ENCODE measurements around the gene PIPOX. TPM values are rescaled to one million over a fixed set of nuclear protein-coding genes. Genes with fewer than 3 reads are reported as not detected.

PIPOX gene
- polyA plus RNA-seq, 2 donors, result 0.41 to 0.48 TPM

- H3K27ac ChIP-seq (ENCODE audit: low read depth in 2 of 2, low read length in 1 of 2), result no peak overlapping the region
- H3K36me3 ChIP-seq (ENCODE audit: control insufficient read depth in 2 of 2, insufficient read depth in 2 of 2, low read length in 1 of 2), result no peaks in the 10 kb centered on the region
- H3K4me1 ChIP-seq (ENCODE audit: control insufficient read depth in 2 of 2, insufficient read depth in 2 of 2, low read length in 1 of 2), result no peaks in the 10 kb centered on the region
- H3K27me3 ChIP-seq (ENCODE audit: control insufficient read depth in 1 of 2, insufficient read depth in 2 of 2, low read length in 2 of 2), result no peaks in the 10 kb centered on the region
- WGBS, 2 donors, result 80% methylated on average over 6 of the region's 6 CpGs
- no peaks in the 10 kb centered on the region for H3K9me3 ChIP-seq (ENCODE audit: control insufficient read depth in 2 of 2, insufficient read depth in 1 of 2, low read depth in 1 of 2, low read length in 1 of 2)
- no peak overlapping the region for H3K4me3 ChIP-seq (ENCODE audit: low read depth in 1 of 2, low read length in 2 of 2)
Observed at GRCh38 chr17:29051731-29052130, 8.8 kb downstream of the PIPOX start.

DNA sequence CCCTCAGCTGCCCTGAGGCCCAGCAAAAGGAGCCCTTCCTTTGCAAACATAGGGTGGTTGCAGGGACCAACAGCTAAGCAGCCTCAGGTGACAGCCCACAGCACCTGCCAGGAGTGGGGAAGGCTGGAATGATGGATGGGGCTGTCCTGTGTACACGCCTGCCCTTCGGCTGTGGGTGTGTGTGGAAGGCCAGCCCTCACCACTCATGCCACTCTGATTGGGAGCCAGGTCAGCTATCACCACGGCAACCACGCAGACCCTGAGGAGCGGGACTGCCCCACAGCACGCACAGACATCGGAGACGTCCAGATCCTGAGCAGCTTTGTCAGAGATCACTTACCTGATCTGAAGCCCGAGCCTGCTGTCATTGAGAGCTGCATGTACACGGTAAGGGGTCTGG is 11.9 kb downstream of the PIPOX start:
- Histone ChIP-seq H3K4me3 (ENCODE audit: low read depth in 1 of 2, low read length in 2 of 2) (no peak overlapping the region), H3K9me3 (ENCODE audit: control insufficient read depth in 2 of 2, insufficient read depth in 1 of 2, low read depth in 1 of 2, low read length in 1 of 2) (no peaks in the 10 kb centered on the region), H3K36me3 (ENCODE audit: control insufficient read depth in 2 of 2, insufficient read depth in 2 of 2, low read length in 1 of 2) (no peaks in the 10 kb centered on the region), H3K27me3 (ENCODE audit: control insufficient read depth in 1 of 2, insufficient read depth in 2 of 2, low read length in 2 of 2) (no peaks in the 10 kb centered on the region), H3K4me1 (ENCODE audit: control insufficient read depth in 2 of 2, insufficient read depth in 2 of 2, low read length in 1 of 2) (no peaks in the 10 kb centered on the region), H3K27ac (ENCODE audit: low read depth in 2 of 2, low read length in 1 of 2) (no peak overlapping the region)
- WGBS, 2 donors, result 71 to 76% methylated on average over 10 of the region's 10 CpGs

GRCh38 chr17:29057361-29057760 is 14.4 kb downstream of the PIPOX start:
- no peak overlapping the region for H3K27ac ChIP-seq (ENCODE audit: low read depth in 2 of 2, low read length in 1 of 2)
- WGBS, 2 donors, result 67 to 75% methylated on average over 4 of the region's 4 CpGs
- H3K36me3 ChIP-seq (ENCODE audit: control insufficient read depth in 2 of 2, insufficient read depth in 2 of 2, low read length in 1 of 2), result no peaks in the 10 kb centered on the region
- H3K4me3 ChIP-seq (ENCODE audit: low read depth in 1 of 2, low read length in 2 of 2), result no peak overlapping the region
- peaks cover 0 to 2% of the 10 kb centered on the region in 2 donors for H3K4me1 ChIP-seq (ENCODE audit: control insufficient read depth in 2 of 2, insufficient read depth in 2 of 2, low read length in 1 of 2)
- H3K9me3 ChIP-seq (ENCODE audit: control insufficient read depth in 2 of 2, insufficient read depth in 1 of 2, low read depth in 1 of 2, low read length in 1 of 2), result no peaks in the 10 kb centered on the region
- no peaks in the 10 kb centered on the region for H3K27me3 ChIP-seq (ENCODE audit: control insufficient read depth in 1 of 2, insufficient read depth in 2 of 2, low read length in 2 of 2)

- no peaks in the 10 kb centered on the region for H3K9me3 ChIP-seq (ENCODE audit: control insufficient read depth in 2 of 2, insufficient read depth in 1 of 2, low read depth in 1 of 2, low read length in 1 of 2)
- no peak overlapping the region for H3K27ac ChIP-seq (ENCODE audit: low read depth in 2 of 2, low read length in 1 of 2)
- H3K27me3 ChIP-seq (ENCODE audit: control insufficient read depth in 1 of 2, insufficient read depth in 2 of 2, low read length in 2 of 2), result no peaks in the 10 kb centered on the region
- H3K36me3 ChIP-seq (ENCODE audit: control insufficient read depth in 2 of 2, insufficient read depth in 2 of 2, low read length in 1 of 2), result no peaks in the 10 kb centered on the region
- WGBS, 2 donors, result 85 to 91% methylated on average over 3 of the region's 3 CpGs
- no peak overlapping the region for H3K4me3 ChIP-seq (ENCODE audit: low read depth in 1 of 2, low read length in 2 of 2)
- peaks cover 0 to 2% of the 10 kb centered on the region in 2 donors for H3K4me1 ChIP-seq (ENCODE audit: control insufficient read depth in 2 of 2, insufficient read depth in 2 of 2, low read length in 1 of 2)
Observed at GRCh38 chr17:29058391-29058790, 15.4 kb downstream of the PIPOX start.

DNA sequence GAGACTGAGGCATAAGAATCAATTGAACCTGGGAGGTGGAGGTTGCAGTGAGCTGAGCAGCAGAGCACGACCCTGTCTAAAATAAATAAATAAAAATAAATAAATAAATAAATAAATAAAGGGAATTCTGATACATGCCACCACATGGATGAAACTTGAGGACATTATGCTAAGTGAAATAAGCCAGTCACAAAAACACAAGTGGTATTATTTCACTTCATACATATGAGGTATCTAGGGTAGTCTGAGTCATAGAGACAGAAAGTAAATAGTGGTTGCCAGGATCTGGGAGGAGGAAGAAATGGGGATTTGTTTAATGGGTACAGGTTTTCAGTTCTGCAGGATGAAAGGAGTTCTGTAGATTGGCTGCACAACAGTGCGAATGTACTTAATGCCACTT is 16.3 kb downstream of the PIPOX start:
- no peak overlapping the region for H3K4me3 ChIP-seq (ENCODE audit: low read depth in 1 of 2, low read length in 2 of 2)
- H3K36me3 ChIP-seq (ENCODE audit: control insufficient read depth in 2 of 2, insufficient read depth in 2 of 2, low read length in 1 of 2), result no peaks in the 10 kb centered on the region
- H3K27ac ChIP-seq (ENCODE audit: low read depth in 2 of 2, low read length in 1 of 2), result no peak overlapping the region
- no peaks in the 10 kb centered on the region for H3K9me3 ChIP-seq (ENCODE audit: control insufficient read depth in 2 of 2, insufficient read depth in 1 of 2, low read depth in 1 of 2, low read length in 1 of 2)
- WGBS, 2 donors, result 53 to 76% methylated on average over 2 of the region's 2 CpGs
- peaks cover 0 to 2% of the 10 kb centered on the region in 2 donors for H3K4me1 ChIP-seq (ENCODE audit: control insufficient read depth in 2 of 2, insufficient read depth in 2 of 2, low read length in 1 of 2)
- H3K27me3 ChIP-seq (ENCODE audit: control insufficient read depth in 1 of 2, insufficient read depth in 2 of 2, low read length in 2 of 2), result no peaks in the 10 kb centered on the region

DNA sequence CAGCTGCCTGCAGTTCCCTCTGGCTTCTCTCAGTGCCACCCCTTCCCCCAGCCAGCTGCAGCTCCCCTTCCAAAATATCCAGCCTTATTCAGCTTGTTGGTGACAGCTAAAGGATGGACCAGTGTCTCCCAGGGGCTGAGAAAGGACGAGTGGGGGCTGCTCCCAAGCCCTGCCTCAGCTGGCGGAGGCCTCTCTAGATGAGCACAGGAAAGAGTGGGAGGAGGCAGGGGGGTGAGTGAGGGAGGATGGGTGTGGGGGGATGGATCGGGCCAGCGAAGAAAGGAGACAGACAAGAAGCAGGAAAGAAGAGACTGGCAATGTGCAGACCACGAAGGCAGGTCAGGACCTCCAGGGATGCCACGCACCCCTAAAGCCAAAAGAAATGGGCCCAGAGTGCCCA is 17.5 kb downstream of the PIPOX start:
- no peak overlapping the region for H3K4me3 ChIP-seq (ENCODE audit: low read depth in 1 of 2, low read length in 2 of 2)
- no peaks in the 10 kb centered on the region for H3K9me3 ChIP-seq (ENCODE audit: control insufficient read depth in 2 of 2, insufficient read depth in 1 of 2, low read depth in 1 of 2, low read length in 1 of 2)
- H3K27ac ChIP-seq (ENCODE audit: low read depth in 2 of 2, low read length in 1 of 2), result no peak overlapping the region
- no peaks in the 10 kb centered on the region for H3K27me3 ChIP-seq (ENCODE audit: control insufficient read depth in 1 of 2, insufficient read depth in 2 of 2, low read length in 2 of 2)
- peaks cover 0 to 2% of the 10 kb centered on the region in 2 donors for H3K4me1 ChIP-seq (ENCODE audit: control insufficient read depth in 2 of 2, insufficient read depth in 2 of 2, low read length in 1 of 2)
- H3K36me3 ChIP-seq (ENCODE audit: control insufficient read depth in 2 of 2, insufficient read depth in 2 of 2, low read length in 1 of 2), result no peaks in the 10 kb centered on the region
- WGBS, 2 donors, result 65 to 78% methylated on average over 6 of the region's 6 CpGs

DNA sequence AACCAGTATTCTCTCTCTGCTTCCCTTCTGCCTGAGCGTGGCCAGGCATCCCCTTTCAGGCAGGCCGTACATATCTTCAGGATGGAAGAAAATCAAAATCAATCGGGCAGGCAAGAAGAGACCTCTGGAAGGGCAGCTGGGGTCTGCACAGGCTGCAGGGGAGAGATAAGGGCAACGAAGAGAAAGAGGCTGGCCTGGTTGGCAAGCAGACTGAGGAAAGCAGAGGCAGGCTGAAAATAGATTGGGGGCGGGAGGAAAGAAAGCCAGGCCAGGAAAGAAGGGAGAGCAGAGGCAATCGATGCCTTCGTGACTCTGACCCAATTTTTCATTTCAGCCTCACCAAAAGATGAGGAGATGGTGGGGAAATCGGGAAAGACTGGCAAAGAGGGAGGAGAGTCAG is 18.1 kb downstream of the PIPOX start:
- no peaks in the 10 kb centered on the region for H3K36me3 ChIP-seq (ENCODE audit: control insufficient read depth in 2 of 2, insufficient read depth in 2 of 2, low read length in 1 of 2)
- H3K9me3 ChIP-seq (ENCODE audit: control insufficient read depth in 2 of 2, insufficient read depth in 1 of 2, low read depth in 1 of 2, low read length in 1 of 2), result no peaks in the 10 kb centered on the region
- H3K27ac ChIP-seq (ENCODE audit: low read depth in 2 of 2, low read length in 1 of 2), result no peak overlapping the region
- peaks cover 0 to 2% of the 10 kb centered on the region in 2 donors for H3K4me1 ChIP-seq (ENCODE audit: control insufficient read depth in 2 of 2, insufficient read depth in 2 of 2, low read length in 1 of 2)
- 62 to 63% methylated on average over 8 of the region's 8 CpGs for WGBS, 2 donors
- H3K27me3 ChIP-seq (ENCODE audit: control insufficient read depth in 1 of 2, insufficient read depth in 2 of 2, low read length in 2 of 2), result no peaks in the 10 kb centered on the region
- H3K4me3 ChIP-seq (ENCODE audit: low read depth in 1 of 2, low read length in 2 of 2), result no peak overlapping the region

- Histone ChIP-seq H3K27ac (ENCODE audit: low read depth in 2 of 2, low read length in 1 of 2) (no peak overlapping the region), H3K36me3 (ENCODE audit: control insufficient read depth in 2 of 2, insufficient read depth in 2 of 2, low read length in 1 of 2) (no peaks in the 10 kb centered on the region), H3K9me3 (ENCODE audit: control insufficient read depth in 2 of 2, insufficient read depth in 1 of 2, low read depth in 1 of 2, low read length in 1 of 2) (no peaks in the 10 kb centered on the region), H3K4me1 (ENCODE audit: control insufficient read depth in 2 of 2, insufficient read depth in 2 of 2, low read length in 1 of 2) (peaks cover 0 to 2% of the 10 kb centered on the region in 2 donors), H3K27me3 (ENCODE audit: control insufficient read depth in 1 of 2, insufficient read depth in 2 of 2, low read length in 2 of 2) (no peaks in the 10 kb centered on the region), H3K4me3 (ENCODE audit: low read depth in 1 of 2, low read length in 2 of 2) (no peak overlapping the region)
- WGBS, 2 donors, result 88 to 90% methylated on average over 9 of the region's 9 CpGs
Observed at GRCh38 chr17:29062215-29062614, 19.3 kb downstream of the PIPOX start.

DNA sequence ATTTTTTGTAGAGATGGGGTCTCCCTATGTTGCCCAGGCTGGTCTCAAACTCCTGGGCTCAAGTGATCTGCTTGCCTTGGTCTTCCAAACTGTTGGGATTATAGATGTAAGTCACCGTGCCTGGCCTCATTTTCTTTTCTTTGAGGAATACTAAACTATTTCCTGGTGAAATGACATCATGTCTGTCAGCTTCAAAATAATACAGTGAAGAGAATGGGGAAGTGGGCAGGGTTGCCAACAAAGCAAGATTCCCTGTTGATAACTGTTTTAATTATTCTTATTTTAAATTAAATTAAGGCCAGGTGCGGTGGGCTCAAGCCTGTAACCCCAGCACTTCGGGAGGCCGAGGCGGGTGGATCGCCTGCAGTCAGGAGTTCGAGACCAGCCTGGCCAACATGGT is 21.1 kb downstream of the PIPOX start:
- Histone ChIP-seq H3K4me3 (ENCODE audit: low read depth in 1 of 2, low read length in 2 of 2) (no peak overlapping the region), H3K9me3 (ENCODE audit: control insufficient read depth in 2 of 2, insufficient read depth in 1 of 2, low read depth in 1 of 2, low read length in 1 of 2) (no peaks in the 10 kb centered on the region), H3K27ac (ENCODE audit: low read depth in 2 of 2, low read length in 1 of 2) (no peak overlapping the region), H3K27me3 (ENCODE audit: control insufficient read depth in 1 of 2, insufficient read depth in 2 of 2, low read length in 2 of 2) (no peaks in the 10 kb centered on the region), H3K36me3 (ENCODE audit: control insufficient read depth in 2 of 2, insufficient read depth in 2 of 2, low read length in 1 of 2) (no peaks in the 10 kb centered on the region), H3K4me1 (ENCODE audit: control insufficient read depth in 2 of 2, insufficient read depth in 2 of 2, low read length in 1 of 2) (peaks cover 0 to 2% of the 10 kb centered on the region in 2 donors)
- WGBS, 2 donors, result 87% methylated on average over 7 of the region's 7 CpGs

DNA sequence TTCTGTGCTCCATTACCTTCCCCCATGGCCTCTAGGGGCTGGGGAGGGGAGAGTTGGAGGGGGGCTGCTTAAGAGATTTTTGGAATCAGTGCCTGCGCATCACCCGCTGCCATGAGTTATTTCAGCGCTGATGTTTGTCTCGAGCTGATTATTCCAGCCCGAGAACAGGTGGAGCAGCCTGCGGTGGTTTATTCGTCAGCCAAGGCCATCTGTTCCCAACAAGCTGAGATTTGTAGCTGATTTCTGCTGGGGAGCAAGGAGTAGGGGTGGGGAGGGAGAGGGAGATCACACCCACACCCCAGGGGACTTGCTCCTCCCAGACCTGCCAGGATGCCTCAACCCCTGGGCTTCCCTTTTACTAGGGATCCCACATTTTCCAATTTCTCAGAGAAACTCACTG is 23.1 kb downstream of the PIPOX start:
- Histone ChIP-seq H3K9me3 (ENCODE audit: control insufficient read depth in 2 of 2, insufficient read depth in 1 of 2, low read depth in 1 of 2, low read length in 1 of 2) (no peaks in the 10 kb centered on the region), H3K4me1 (ENCODE audit: control insufficient read depth in 2 of 2, insufficient read depth in 2 of 2, low read length in 1 of 2) (peaks cover 0 to 8% of the 10 kb centered on the region in 2 donors), H3K36me3 (ENCODE audit: control insufficient read depth in 2 of 2, insufficient read depth in 2 of 2, low read length in 1 of 2) (no peaks in the 10 kb centered on the region), H3K4me3 (ENCODE audit: low read depth in 1 of 2, low read length in 2 of 2) (no peak overlapping the region), H3K27me3 (ENCODE audit: control insufficient read depth in 1 of 2, insufficient read depth in 2 of 2, low read length in 2 of 2) (no peaks in the 10 kb centered on the region), H3K27ac (ENCODE audit: low read depth in 2 of 2, low read length in 1 of 2) (no peak overlapping the region)
- 44 to 51% methylated on average over 7 of the region's 7 CpGs for WGBS, 2 donors
